ENCODE results near the gene TBATA.

The TBATA gene

GRCh38 chr10:70785190-70785589 is at the start of gene TBATA:
TBATA (minus strand) TSS chr10:70785377; CDS start chr10:70783379, 1,998 bp downstream.
- Histone ChIP-seq H4K20me1 (no peaks in the 10 kb centered on the region), H3K27me3 (no peaks in the 10 kb centered on the region), H3K4me1 (peaks cover 38% of the 10 kb centered on the region), H3K4me2 (peak within 1 kb of the TSS; percentile 71), H3K9ac (peak within 1 kb of the TSS; percentile 16; the same call in 1 of the 2 replicates), H3K27ac (peak within 1 kb of the TSS; percentile 56), H3K4me3 (no peak within 1 kb of the TSS), H3K9me3 (no peaks in the 10 kb centered on the region), H3K36me3 (no peaks in the 10 kb centered on the region)
- no peak for TF ChIP-seq Cebpa-rat (IDR thresholded peaks at IDR 0.05)

- TF ChIP-seq Cebpa-rat (IDR thresholded peaks at IDR 0.05): no peak
- Histone ChIP-seq H3K4me1 (peaks cover 12% of the 10 kb centered on the region), H4K20me1 (peaks cover 42% of the 10 kb centered on the region), H3K36me3 (peaks cover 39% of the 10 kb centered on the region), H3K9me3 (peaks cover 11% of the 10 kb centered on the region; the same call in 1 of the 2 replicates), H3K27ac (no peak overlapping the region), H3K27me3 (no peaks in the 10 kb centered on the region), H3K9ac (no peak overlapping the region), H3K4me2 (no peak overlapping the region), H3K4me3 (no peak overlapping the region)
Observed at GRCh38 chr10:70834441-70835151, 49.4 kb upstream of the TBATA start.

- H3K4me3 ChIP-seq: no peak overlapping the region
- peaks cover 40% of the 10 kb centered on the region for H3K36me3 ChIP-seq
- H3K4me2 ChIP-seq: no peak overlapping the region
- no peak overlapping the region for H3K27ac ChIP-seq
- no peaks in the 10 kb centered on the region for H3K27me3 ChIP-seq
- H3K9me3 ChIP-seq: peaks cover 11% of the 10 kb centered on the region; the same call in 1 of the 2 replicates
- H4K20me1 ChIP-seq: peaks cover 42% of the 10 kb centered on the region
- no peak overlapping the region for H3K9ac ChIP-seq
- H3K4me1 ChIP-seq: peaks cover 12% of the 10 kb centered on the region
- TF ChIP-seq Cebpa-rat (IDR thresholded peaks at IDR 0.05): no peak
Observed at GRCh38 chr10:70834021-70834420, 48.8 kb upstream of the TBATA start.

- Histone ChIP-seq H3K9ac (no peak overlapping the region), H4K20me1 (peaks cover 46% of the 10 kb centered on the region), H3K9me3 (peaks cover 11% of the 10 kb centered on the region; the same call in 1 of the 2 replicates), H3K27ac (no peak overlapping the region), H3K27me3 (no peaks in the 10 kb centered on the region), H3K36me3 (peaks cover 44% of the 10 kb centered on the region), H3K4me1 (peaks cover 12% of the 10 kb centered on the region), H3K4me3 (no peak overlapping the region), H3K4me2 (no peak overlapping the region)
- no peak for TF ChIP-seq Cebpa-rat (IDR thresholded peaks at IDR 0.05)
Observed at GRCh38 chr10:70833601-70834000, 48.4 kb upstream of the TBATA start.

- Histone ChIP-seq H3K4me2 (0 out of 2 replicates have a peak overlapping the region, but pooled peaks have one; percentile 26), H3K36me3 (peaks cover 44% of the 10 kb centered on the region), H3K4me1 (peaks cover 17% of the 10 kb centered on the region), H3K9me3 (peaks cover 11% of the 10 kb centered on the region; the same call in 1 of the 2 replicates), H3K27ac (no peak overlapping the region), H4K20me1 (peaks cover 52% of the 10 kb centered on the region), H3K27me3 (no peaks in the 10 kb centered on the region), H3K9ac (no peak overlapping the region), H3K4me3 (no peak overlapping the region)
- no peak for TF ChIP-seq Cebpa-rat (IDR thresholded peaks at IDR 0.05)
Observed at GRCh38 chr10:70832852-70833528, 47.8 kb upstream of the TBATA start.

GRCh38 chr10:70832221-70832620 is 47.0 kb upstream of the TBATA start:
- Histone ChIP-seq H3K36me3 (peaks cover 38% of the 10 kb centered on the region), H3K9ac (no peak overlapping the region), H3K4me3 (no peak overlapping the region), H3K4me1 (peaks cover 24% of the 10 kb centered on the region), H3K27ac (no peak overlapping the region), H3K9me3 (peaks cover 4% of the 10 kb centered on the region; the same call in 1 of the 2 replicates), H3K27me3 (no peaks in the 10 kb centered on the region), H4K20me1 (peaks cover 54% of the 10 kb centered on the region), H3K4me2 (no peak overlapping the region)
- no peak for TF ChIP-seq Cebpa-rat (IDR thresholded peaks at IDR 0.05)

GRCh38 chr10:70830164-70830563 is 45.0 kb upstream of the TBATA start:
- peaks cover 33% of the 10 kb centered on the region for H3K36me3 ChIP-seq
- H3K27ac ChIP-seq: no peak overlapping the region
- no peaks in the 10 kb centered on the region for H3K27me3 ChIP-seq
- H4K20me1 ChIP-seq: peaks cover 63% of the 10 kb centered on the region
- H3K9me3 ChIP-seq: no peaks in the 10 kb centered on the region
- TF ChIP-seq Cebpa-rat (IDR thresholded peaks at IDR 0.05): no peak
- H3K4me3 ChIP-seq: no peak overlapping the region
- no peak overlapping the region for H3K4me2 ChIP-seq
- H3K4me1 ChIP-seq: peaks cover 36% of the 10 kb centered on the region
- no peak overlapping the region for H3K9ac ChIP-seq

GRCh38 chr10:70829543-70829942 is 44.4 kb upstream of the TBATA start:
- Histone ChIP-seq H3K4me3 (no peak overlapping the region), H3K27me3 (no peaks in the 10 kb centered on the region), H3K9me3 (no peaks in the 10 kb centered on the region), H3K9ac (no peak overlapping the region), H3K27ac (no peak overlapping the region), H4K20me1 (peaks cover 61% of the 10 kb centered on the region), H3K4me1 (peaks cover 36% of the 10 kb centered on the region), H3K36me3 (peaks cover 32% of the 10 kb centered on the region), H3K4me2 (no peak overlapping the region)
- TF ChIP-seq Cebpa-rat (IDR thresholded peaks at IDR 0.05): no peak

GRCh38 chr10:70828923-70829322 is 43.7 kb upstream of the TBATA start:
- Histone ChIP-seq H3K9ac (no peak overlapping the region), H3K4me1 (peaks cover 36% of the 10 kb centered on the region), H3K4me3 (no peak overlapping the region)

More at GRCh38 chr10:70828923-70829322, 43.7 kb upstream of the TBATA start:
- Histone ChIP-seq H3K9me3 (no peaks in the 10 kb centered on the region), H3K27ac (no peak overlapping the region), H3K27me3 (no peaks in the 10 kb centered on the region), H3K36me3 (peaks cover 31% of the 10 kb centered on the region), H4K20me1 (peaks cover 56% of the 10 kb centered on the region), H3K4me2 (no peak overlapping the region)
- TF ChIP-seq Cebpa-rat (IDR thresholded peaks at IDR 0.05): no peak
